Thoracic aorta (tissue), 2 donors: ENCODE measurements around the gene ADAMTSL3. TPM values are rescaled to one million over a fixed set of nuclear protein-coding genes. Genes with fewer than 3 reads are reported as not detected.
A peak's percentile ranks its signal among the peaks of the same experiment; 100 is the strongest.
"Not testable (repeated sequence)": the region's sequence is repeated elsewhere in the genome, so short reads cannot be mapped to it uniquely, and the experiment has no call there.

Experiments
- ATAC-seq: fragments of 150-250 bp; one replicate; pipeline ENCODE4 v1.8.0; 2017; ENCODE audit warnings: low read depth; ENCODE audit not compliant: insufficient number of reproducible peaks, low FRiP score
- DNase-seq: peaks from one replicate; pipeline ENCODE4 v3.0.0-alpha.2; 2020; ENCODE audit warnings: low spot score
- H3K27ac ChIP-seq, 2 donors: fragments of 200-600 bp; sonication (generic); 1 replicate in 1 of 2; 2 replicates in 1 of 2; pipeline ENCODE4 v1.5.1; 2016; ENCODE audit warnings: mild to moderate bottlenecking in 2 of 2, moderate library complexity in 2 of 2
- H3K27me3 ChIP-seq: fragments of 200-600 bp; sonication (generic); replicated peaks from 2 replicates; pipeline ENCODE4 v1.6.0; 2016; ENCODE audit warnings: mild to moderate bottlenecking; ENCODE audit not compliant: insufficient read depth
- H3K36me3 ChIP-seq: fragments of 200-600 bp; sonication (generic); one replicate; pipeline ENCODE4 v1.5.1; 2016
- H3K4me1 ChIP-seq, 2 donors: fragments of 200-600 bp; sonication (generic); 1 replicate in 1 of 2; 2 replicates in 1 of 2; pipeline versions ENCODE4 v1.5.1 to v1.6.0; 2016; ENCODE audit warnings: low read depth in 2 of 2, mild to moderate bottlenecking in 1 of 2; ENCODE audit not compliant: control insufficient read depth in 1 of 2
- H3K4me3 ChIP-seq: fragments of 200-600 bp; sonication (generic); 2 replicates; pipeline ENCODE4 v1.5.1; 2016; ENCODE audit warnings: mild to moderate bottlenecking
- H3K9me3 ChIP-seq: fragments of 200-600 bp; sonication (generic); 2 replicates; pipeline ENCODE4 v1.5.1; 2016
- CTCF ChIP-seq: fragments of 200-600 bp; sonication (generic); IDR thresholded peaks from one replicate; pipeline ENCODE4 v1.5.1; 2019; ENCODE audit warnings: antibody characterized with exemption
- total RNA-seq, 2 donors: library from RNA; depleted of rRNA; stranded (reverse); fragments of >200 nt; gene quantifications; one replicate each; pipeline versions ENCODE4 v1.1.0 to v1.2.3, GENCODE V29; 2016

Gene ADAMTSL3
- total RNA-seq, 2 donors from 2014 or later = 41.4 to 45.4 TPM

GRCh38 chr15:84057714-84058331 is 403.9 kb downstream of the ADAMTSL3 start:
- no peak overlapping the region for H3K4me3 ChIP-seq
- no peaks in the 10 kb centered on the region for H3K4me1 ChIP-seq
- no peaks in the 10 kb centered on the region for H3K36me3 ChIP-seq
- no peak overlapping the region for H3K27ac ChIP-seq
- TF ChIP-seq CTCF = no peak
- ATAC-seq = no peak
- H3K27me3 ChIP-seq = no peaks in the 10 kb centered on the region
- no peak for DNase-seq
- peaks cover 19% of the 10 kb centered on the region for H3K9me3 ChIP-seq

DNA sequence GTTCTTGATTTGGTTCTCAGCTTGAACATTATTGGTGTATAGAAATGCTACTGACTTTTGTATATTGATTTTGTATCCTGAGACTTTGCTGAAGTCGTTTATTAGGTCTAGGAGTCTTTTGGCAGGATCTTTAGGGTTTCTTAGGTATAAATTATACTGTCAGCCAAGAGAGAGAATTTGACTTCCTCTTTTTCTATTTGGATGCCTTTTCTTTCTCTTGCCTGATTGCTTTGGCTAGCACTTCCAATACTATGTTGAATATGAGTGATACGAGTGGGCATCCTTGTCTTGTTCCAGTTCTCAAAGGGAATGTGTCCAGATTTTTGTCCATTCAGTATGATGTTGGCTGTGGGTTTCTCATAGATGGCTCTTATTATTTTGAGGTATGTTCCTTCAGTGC is 409.8 kb downstream of the ADAMTSL3 start:
- not testable (repeated sequence) for H3K27ac ChIP-seq, H3K4me3 ChIP-seq, ATAC-seq, H3K4me1 ChIP-seq, H3K27me3 ChIP-seq, H3K36me3 ChIP-seq, DNase-seq
- peaks cover 16% of the 10 kb centered on the region for H3K9me3 ChIP-seq

DNA sequence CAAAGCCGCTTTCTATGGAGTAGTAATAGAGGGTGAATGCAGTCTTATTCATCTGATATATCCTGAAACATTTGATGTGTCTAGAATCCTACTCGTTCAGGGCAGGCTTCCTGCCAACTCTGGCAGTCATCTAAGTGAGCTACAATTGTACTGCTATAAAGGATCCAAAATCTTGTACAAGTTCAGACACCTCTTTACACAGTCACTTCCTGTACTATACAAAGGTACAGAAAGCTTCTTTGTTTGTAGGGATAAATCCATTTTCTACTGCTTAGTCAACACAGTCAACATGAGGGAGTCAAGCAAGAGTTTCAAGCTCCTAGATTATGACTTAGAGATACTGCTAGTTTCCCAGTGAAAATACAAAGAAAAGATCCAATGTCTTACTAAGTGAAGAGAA is 414.8 kb downstream of the ADAMTSL3 start:
- H3K36me3 ChIP-seq, H3K27me3 ChIP-seq, H3K9me3 ChIP-seq, DNase-seq, H3K4me1 ChIP-seq, H3K27ac ChIP-seq, H3K4me3 ChIP-seq, ATAC-seq: not testable (repeated sequence)

GRCh38 chr15:84078038-84078437 is 424.1 kb downstream of the ADAMTSL3 start:
- DNase-seq, H3K36me3 ChIP-seq, H3K4me3 ChIP-seq, H3K9me3 ChIP-seq, H3K27ac ChIP-seq, H3K27me3 ChIP-seq, ATAC-seq: not testable (repeated sequence)
- peaks cover 0 to 23% of the 10 kb centered on the region in 2 donors for H3K4me1 ChIP-seq

DNA sequence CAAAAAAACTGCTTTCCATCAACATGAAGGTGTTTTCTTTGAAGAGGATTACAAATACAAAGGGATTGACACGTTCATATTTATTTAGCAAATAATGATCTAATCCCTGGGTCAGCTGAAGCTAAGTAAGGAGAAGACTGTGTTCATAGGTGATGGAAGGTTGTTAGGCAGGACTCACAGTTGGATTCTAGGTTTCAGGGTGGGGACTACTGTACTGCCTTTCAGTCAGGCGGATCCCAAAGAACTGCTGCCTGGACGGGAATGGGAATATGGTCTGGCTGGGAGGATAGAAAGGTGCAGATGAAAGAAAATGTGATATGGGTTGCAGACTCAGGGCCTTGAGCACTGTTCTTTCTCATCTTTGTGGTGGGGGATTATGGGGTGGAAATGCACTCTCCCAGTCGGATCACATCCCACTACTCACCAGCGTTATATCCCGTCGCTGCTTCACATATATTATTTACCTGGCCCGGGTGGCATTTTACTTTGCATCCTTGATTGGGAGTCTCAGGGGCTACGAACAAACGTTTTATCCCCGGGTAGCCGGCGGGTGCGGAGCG is 425.5 kb downstream of the ADAMTSL3 start:
- not testable (repeated sequence) for H3K27me3 ChIP-seq, ATAC-seq, DNase-seq, H3K9me3 ChIP-seq, H3K27ac ChIP-seq, H3K36me3 ChIP-seq
- H3K4me3 ChIP-seq = peak overlapping the region; percentile 76
- peaks cover 0 to 23% of the 10 kb centered on the region in 2 donors for H3K4me1 ChIP-seq

GRCh38 chr15:84079885-84080777 is 426.2 kb downstream of the ADAMTSL3 start:
- no peaks in the 10 kb centered on the region for H3K27me3 ChIP-seq
- peaks cover 0 to 23% of the 10 kb centered on the region in 2 donors for H3K4me1 ChIP-seq
- ATAC-seq (no peak), DNase-seq (peak; percentile 2)
- H3K9me3 ChIP-seq = no peaks in the 10 kb centered on the region
- peak overlapping the region; percentile 76 for H3K4me3 ChIP-seq
- H3K27ac ChIP-seq = no peak overlapping the region
- no peak for TF ChIP-seq CTCF
- H3K36me3 ChIP-seq = no peaks in the 10 kb centered on the region

- H3K4me3 ChIP-seq = peak overlapping the region; percentile 76
Observed at GRCh38 chr15:84080778-84081084, 426.8 kb downstream of the ADAMTSL3 start.

More at GRCh38 chr15:84080778-84081084, 426.8 kb downstream of the ADAMTSL3 start:
- ATAC-seq, DNase-seq, H3K9me3 ChIP-seq, H3K27ac ChIP-seq, H3K36me3 ChIP-seq, H3K27me3 ChIP-seq: not testable (repeated sequence)
- peaks cover 0 to 23% of the 10 kb centered on the region in 2 donors for H3K4me1 ChIP-seq
